Measurements from ENCODE around the gene RPL29.

DNA sequence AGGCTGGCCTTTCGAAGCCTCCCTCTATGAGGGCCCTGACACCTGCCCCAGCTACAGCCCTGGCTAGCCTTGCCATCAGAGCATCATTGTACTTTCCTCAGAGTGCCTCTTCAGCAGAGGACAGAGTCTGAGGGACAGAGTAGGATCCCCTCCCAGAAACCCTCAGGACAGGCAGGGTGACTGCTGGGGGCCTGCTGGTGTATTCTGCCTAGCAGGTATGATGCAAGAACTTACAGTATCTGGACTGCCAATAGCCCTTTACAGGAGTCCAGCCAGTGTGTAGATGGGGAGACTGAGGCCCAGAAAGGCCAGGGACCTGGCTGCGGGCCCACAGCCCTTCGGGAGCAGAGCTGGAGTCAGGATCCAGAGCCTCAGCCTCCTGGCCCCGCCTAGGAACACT is 41.6 kb upstream of the RPL29 start:
- TF ChIP-seq, protein P1, sequence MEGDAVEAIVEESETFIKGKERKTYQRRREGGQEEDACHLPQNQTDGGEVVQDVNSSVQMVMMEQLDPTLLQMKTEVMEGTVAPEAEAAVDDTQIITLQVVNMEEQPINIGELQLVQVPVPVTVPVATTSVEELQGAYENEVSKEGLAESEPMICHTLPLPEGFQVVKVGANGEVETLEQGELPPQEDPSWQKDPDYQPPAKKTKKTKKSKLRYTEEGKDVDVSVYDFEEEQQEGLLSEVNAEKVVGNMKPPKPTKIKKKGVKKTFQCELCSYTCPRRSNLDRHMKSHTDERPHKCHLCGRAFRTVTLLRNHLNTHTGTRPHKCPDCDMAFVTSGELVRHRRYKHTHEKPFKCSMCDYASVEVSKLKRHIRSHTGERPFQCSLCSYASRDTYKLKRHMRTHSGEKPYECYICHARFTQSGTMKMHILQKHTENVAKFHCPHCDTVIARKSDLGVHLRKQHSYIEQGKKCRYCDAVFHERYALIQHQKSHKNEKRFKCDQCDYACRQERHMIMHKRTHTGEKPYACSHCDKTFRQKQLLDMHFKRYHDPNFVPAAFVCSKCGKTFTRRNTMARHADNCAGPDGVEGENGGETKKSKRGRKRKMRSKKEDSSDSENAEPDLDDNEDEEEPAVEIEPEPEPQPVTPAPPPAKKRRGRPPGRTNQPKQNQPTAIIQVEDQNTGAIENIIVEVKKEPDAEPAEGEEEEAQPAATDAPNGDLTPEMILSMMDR (IDR thresholded peaks at IDR 0.05), result no peak
- TF ChIP-seq, protein P2, sequence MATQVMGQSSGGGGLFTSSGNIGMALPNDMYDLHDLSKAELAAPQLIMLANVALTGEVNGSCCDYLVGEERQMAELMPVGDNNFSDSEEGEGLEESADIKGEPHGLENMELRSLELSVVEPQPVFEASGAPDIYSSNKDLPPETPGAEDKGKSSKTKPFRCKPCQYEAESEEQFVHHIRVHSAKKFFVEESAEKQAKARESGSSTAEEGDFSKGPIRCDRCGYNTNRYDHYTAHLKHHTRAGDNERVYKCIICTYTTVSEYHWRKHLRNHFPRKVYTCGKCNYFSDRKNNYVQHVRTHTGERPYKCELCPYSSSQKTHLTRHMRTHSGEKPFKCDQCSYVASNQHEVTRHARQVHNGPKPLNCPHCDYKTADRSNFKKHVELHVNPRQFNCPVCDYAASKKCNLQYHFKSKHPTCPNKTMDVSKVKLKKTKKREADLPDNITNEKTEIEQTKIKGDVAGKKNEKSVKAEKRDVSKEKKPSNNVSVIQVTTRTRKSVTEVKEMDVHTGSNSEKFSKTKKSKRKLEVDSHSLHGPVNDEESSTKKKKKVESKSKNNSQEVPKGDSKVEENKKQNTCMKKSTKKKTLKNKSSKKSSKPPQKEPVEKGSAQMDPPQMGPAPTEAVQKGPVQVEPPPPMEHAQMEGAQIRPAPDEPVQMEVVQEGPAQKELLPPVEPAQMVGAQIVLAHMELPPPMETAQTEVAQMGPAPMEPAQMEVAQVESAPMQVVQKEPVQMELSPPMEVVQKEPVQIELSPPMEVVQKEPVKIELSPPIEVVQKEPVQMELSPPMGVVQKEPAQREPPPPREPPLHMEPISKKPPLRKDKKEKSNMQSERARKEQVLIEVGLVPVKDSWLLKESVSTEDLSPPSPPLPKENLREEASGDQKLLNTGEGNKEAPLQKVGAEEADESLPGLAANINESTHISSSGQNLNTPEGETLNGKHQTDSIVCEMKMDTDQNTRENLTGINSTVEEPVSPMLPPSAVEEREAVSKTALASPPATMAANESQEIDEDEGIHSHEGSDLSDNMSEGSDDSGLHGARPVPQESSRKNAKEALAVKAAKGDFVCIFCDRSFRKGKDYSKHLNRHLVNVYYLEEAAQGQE (IDR thresholded peaks at IDR 0.05; ENCODE audit: insufficient read depth in 1 of 2, low read depth in 2 of 2, low read length in 1 of 2), result no peak

Measured in Panc1 (cell line).